D721Med (cell line): ENCODE measurements around the gene P3H3.
"Not testable (repeated sequence)": the region's sequence is repeated elsewhere in the genome, so short reads cannot be mapped to it uniquely, and the experiment has no call there.

Experiments used
- DNase-seq: peaks from one replicate; pipeline ENCODE4 v3.0.0; 2011; ENCODE audit warnings: low spot score; ENCODE audit not compliant: insufficient read length
- FAIRE-seq: peaks from 2 replicates; lab custom pipeline; 2011; peaks lifted over from hg19 to GRCh38; lab: Jason Lieb, UNC
- CTCF ChIP-seq: IDR thresholded peaks from 2 replicates; pipeline ENCODE4 v1.5.1; 2012; ENCODE audit warnings: mild to moderate bottlenecking, control low read depth; ENCODE audit not compliant: insufficient read depth; ENCODE audit errors: missing control alignments

Gene P3H3

GRCh38 chr12:6884539-6884938 lies 56.3 kb downstream of the P3H3 start:
- FAIRE-seq (no peak), DNase-seq (no peak)
- TF ChIP-seq CTCF = no peak

GRCh38 chr12:6886206-6886999 lies 58.2 kb downstream of the P3H3 start:
- DNase-seq, FAIRE-seq: not testable (repeated sequence)

GRCh38 chr12:6887460-6887859 lies 59.3 kb downstream of the P3H3 start:
- TF ChIP-seq CTCF = no peak
- DNase-seq (no peak), FAIRE-seq (no peak)

GRCh38 chr12:6888360-6888759 lies 60.2 kb downstream of the P3H3 start:
- no peak for DNase-seq
- no peak for TF ChIP-seq CTCF
- no peak for FAIRE-seq

- not testable (repeated sequence) for DNase-seq, FAIRE-seq
Measured at GRCh38 chr12:6888794-6889193, 60.6 kb downstream of the P3H3 start.
